ENCODE measurements around the gene ACTR1B. TPM values are rescaled to one million over a fixed set of nuclear protein-coding genes. Genes with fewer than 3 reads are reported as not detected.

The ACTR1B gene
- total RNA-seq, 1 experiment from 2014 or later, result 33.8 TPM

DNA sequence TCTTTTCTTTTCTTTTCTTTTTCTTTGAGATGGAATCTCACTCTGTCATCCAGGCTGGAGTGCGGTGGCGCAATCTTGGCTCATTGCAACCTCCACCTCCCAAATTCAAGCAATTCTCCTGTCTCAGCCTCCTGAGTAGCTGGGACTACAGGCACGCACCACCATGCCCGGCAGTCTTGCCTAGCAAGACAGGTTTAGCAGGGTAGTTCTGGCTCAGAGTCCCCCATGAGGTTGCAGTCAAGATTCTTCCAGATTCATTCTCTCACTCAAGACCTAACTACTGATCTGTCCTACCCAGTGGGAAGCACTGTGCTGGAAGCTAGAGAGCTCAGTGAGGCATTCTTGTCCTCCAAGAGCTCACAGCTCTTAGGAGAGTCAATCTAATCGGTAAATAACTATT, 31.9 kb upstream of the ACTR1B start:
- H2AK5ac ChIP-seq (ENCODE audit: insufficient read length, low read length), result no peak overlapping the region
- WGBS (ENCODE audit: extremely low coverage, insufficient read length, low lambda C conversion rate), result no CpG with 5 or more reads among the region's 5 CpGs
- no peak overlapping the region for H3K23ac ChIP-seq (ENCODE audit: insufficient read length, low read depth, low read length)
- H3K18ac ChIP-seq (ENCODE audit: insufficient read length, low read depth, low read length), result no peak overlapping the region
- no peaks in the 10 kb centered on the region for H3K36me3 Mint-ChIP-seq (ENCODE audit: insufficient read depth in 1 of 3, low read depth in 3 of 3)
- H3K4me1 ChIP-seq (ENCODE audit: insufficient read depth, low read length), result no peaks in the 10 kb centered on the region
- no peak overlapping the region for H3K4me3 Mint-ChIP-seq
- H2BK15ac ChIP-seq (ENCODE audit: low read depth, low read length), result no peak overlapping the region
- no peak overlapping the region for H2BK120ac ChIP-seq (ENCODE audit: low read depth, low read length, poor library complexity, severe bottlenecking)
- no peaks in the 10 kb centered on the region for H3K79me2 ChIP-seq (ENCODE audit: insufficient read depth, low read length)
- no peak overlapping the region for H3K56ac ChIP-seq (ENCODE audit: insufficient read length, low read depth, low read length)
- H3T11ph ChIP-seq (ENCODE audit: low read length), result no peak overlapping the region
- H2BK12ac ChIP-seq (ENCODE audit: insufficient read length, low read depth, low read length), result no peak overlapping the region
- H2AFZ ChIP-seq (ENCODE audit: low read length), result no peak overlapping the region
- no peak overlapping the region for H3K14ac ChIP-seq (ENCODE audit: insufficient read depth, low read length)
- peak; percentile 28 for DNase-seq
- no peaks in the 10 kb centered on the region for H3K9me3 ChIP-seq (ENCODE audit: control insufficient read depth, low read depth, low read length)
- no peaks in the 10 kb centered on the region for H3K27me3 ChIP-seq (ENCODE audit: insufficient read depth, low read length)
- peaks cover 4% of the 10 kb centered on the region for H3K27me3 Mint-ChIP-seq (ENCODE audit: low read depth)
- H4K8ac ChIP-seq (replicated peaks; ENCODE audit: insufficient read length, low read depth, low read length), result no peak overlapping the region
- H4K5ac ChIP-seq (ENCODE audit: insufficient read length, low read depth, low read length), result no peak overlapping the region
- no peak overlapping the region; a peak in 1 of 7 replicates for H3K27ac Mint-ChIP-seq
- peaks cover 22 to 26% of the 10 kb centered on the region in 2 experiments for H3K4me1 Mint-ChIP-seq
- no peaks in the 10 kb centered on the region for H4K20me1 ChIP-seq (ENCODE audit: control insufficient read depth, insufficient read depth, insufficient read length)
- no peak overlapping the region for H2BK20ac ChIP-seq (ENCODE audit: low read depth, low read length, poor library complexity, severe bottlenecking)
- no peak overlapping the region for H3K27ac ChIP-seq (ENCODE audit: insufficient read length, low read depth, low read length)
- TF ChIP-seq, protein P1, sequence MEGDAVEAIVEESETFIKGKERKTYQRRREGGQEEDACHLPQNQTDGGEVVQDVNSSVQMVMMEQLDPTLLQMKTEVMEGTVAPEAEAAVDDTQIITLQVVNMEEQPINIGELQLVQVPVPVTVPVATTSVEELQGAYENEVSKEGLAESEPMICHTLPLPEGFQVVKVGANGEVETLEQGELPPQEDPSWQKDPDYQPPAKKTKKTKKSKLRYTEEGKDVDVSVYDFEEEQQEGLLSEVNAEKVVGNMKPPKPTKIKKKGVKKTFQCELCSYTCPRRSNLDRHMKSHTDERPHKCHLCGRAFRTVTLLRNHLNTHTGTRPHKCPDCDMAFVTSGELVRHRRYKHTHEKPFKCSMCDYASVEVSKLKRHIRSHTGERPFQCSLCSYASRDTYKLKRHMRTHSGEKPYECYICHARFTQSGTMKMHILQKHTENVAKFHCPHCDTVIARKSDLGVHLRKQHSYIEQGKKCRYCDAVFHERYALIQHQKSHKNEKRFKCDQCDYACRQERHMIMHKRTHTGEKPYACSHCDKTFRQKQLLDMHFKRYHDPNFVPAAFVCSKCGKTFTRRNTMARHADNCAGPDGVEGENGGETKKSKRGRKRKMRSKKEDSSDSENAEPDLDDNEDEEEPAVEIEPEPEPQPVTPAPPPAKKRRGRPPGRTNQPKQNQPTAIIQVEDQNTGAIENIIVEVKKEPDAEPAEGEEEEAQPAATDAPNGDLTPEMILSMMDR (conservative IDR thresholded peaks at IDR 0.05), result no peak
- H3K4me2 ChIP-seq (ENCODE audit: insufficient read depth, insufficient read length, low read length), result no peak overlapping the region
- H2BK5ac ChIP-seq (ENCODE audit: insufficient read length, low read length), result no peak overlapping the region
- H3K9me3 Mint-ChIP-seq, result no peaks in the 10 kb centered on the region; a peak in 2 of 5 replicates
- H3K9ac ChIP-seq (ENCODE audit: extremely low read depth, insufficient read length, low read length), result no peak overlapping the region
- no peaks in the 10 kb centered on the region for H3K23me2 ChIP-seq (ENCODE audit: insufficient read length, low read depth, low read length, poor library complexity, severe bottlenecking)
- H4K91ac ChIP-seq (ENCODE audit: insufficient read length, low read depth, low read length), result no peak overlapping the region
- no peak overlapping the region for H3K4ac ChIP-seq (ENCODE audit: low read depth, low read length)
- H3K79me1 ChIP-seq (ENCODE audit: insufficient read depth, low read depth, low read length, poor library complexity, severe bottlenecking), result no peaks in the 10 kb centered on the region
